ENCODE results near the gene BDH1.
"Not testable (repeated sequence)": the region's sequence is repeated elsewhere in the genome, so short reads cannot be mapped to it uniquely, and the experiment has no call there.

Gene BDH1

DNA sequence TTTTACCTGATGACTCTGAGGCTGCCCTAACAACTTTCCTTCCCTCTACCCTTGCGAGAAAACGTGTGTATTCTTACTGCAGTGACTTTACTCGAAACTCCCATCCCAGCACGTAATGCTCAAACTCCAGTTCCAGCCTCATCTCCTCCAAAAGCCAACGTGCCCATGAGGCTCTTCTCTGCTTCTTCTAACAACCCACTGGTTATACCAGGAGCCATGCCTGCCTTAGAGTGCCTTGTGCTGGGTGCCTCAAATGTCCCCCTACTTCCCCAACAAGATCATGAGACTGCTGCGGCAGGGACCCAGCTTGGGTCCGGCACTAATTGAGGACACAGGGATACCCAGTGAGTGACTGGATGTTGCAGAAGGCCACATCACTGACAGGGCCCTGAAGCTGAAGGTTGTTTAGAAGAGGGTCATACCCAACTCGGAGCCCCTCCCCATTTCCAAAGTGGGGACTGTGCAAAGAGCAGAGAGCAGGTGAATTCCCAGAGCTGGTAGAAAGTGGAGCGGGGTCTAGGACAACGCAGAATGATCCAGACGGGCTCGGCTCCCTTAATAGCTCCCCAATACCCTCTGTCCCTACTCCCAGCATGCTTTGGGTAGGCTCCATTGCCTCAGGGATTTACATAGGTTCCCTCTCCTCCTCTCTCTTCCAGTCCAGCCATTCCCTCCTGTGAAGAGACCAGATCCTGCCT, 71.4 kb downstream of the BDH1 start:
- DNase-seq: no peak

- DNase-seq: no peak
These were observed 73.8 kb downstream of the BDH1 start for GRCh38 chr3:197482001-197482400.

DNA sequence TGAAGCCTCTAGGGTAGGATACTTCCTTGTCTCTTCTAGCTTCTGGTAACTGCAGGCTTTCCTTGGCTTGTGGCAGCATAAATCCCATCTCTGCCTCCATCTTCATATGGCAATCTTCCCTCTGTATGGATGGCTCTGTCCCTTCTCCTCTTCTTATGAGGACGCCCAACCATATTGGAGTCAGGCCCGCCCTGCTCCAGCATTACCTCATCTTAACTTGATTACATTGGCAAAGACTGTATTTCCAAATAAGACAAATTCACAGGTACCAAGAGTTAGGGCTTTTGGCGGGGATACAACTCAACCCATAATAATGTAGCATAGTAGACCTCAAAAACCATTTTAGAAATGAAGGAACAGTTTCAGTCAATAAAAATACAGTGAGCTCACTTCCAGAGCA, 75.4 kb downstream of the BDH1 start:
- DNase-seq: no peak

- DNase-seq: no peak
These were observed 76.8 kb downstream of the BDH1 start for GRCh38 chr3:197478746-197479668.

DNA sequence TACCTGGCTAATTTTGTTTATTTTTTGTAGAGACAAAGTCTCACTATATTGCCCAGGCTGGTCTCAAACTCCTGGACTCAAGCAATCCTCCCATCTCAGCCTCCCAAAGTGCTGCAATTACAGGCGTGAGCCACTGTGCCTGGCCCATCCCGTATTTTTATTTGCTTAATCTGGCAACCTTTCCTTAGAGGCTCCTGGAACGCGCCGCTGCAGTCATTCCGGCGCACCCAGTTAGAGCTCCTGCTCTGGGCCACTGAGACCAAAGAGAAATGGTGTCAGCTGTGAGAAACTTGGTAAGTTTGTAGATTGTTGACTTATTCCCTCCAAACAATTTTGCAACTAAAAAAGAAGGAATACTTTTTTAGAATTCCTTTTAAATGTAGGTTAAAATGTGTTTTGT, 78.0 kb downstream of the BDH1 start:
- not testable (repeated sequence) for DNase-seq

GRCh38 chr3:197475997-197476525, 79.7 kb downstream of the BDH1 start:
- DNase-seq: no peak

- no peak for DNase-seq
These were observed 80.3 kb downstream of the BDH1 start for GRCh38 chr3:197475514-197475913.

- DNase-seq: no peak
These were observed 83.6 kb downstream of the BDH1 start for GRCh38 chr3:197472151-197472550.

- no peak for DNase-seq
These were observed 84.4 kb downstream of the BDH1 start for GRCh38 chr3:197471221-197472010.

- no peak for DNase-seq
These were observed 86.8 kb downstream of the BDH1 start for GRCh38 chr3:197468866-197469382.

GRCh38 chr3:197468167-197468566, 87.6 kb downstream of the BDH1 start:
- no peak for DNase-seq

DNA sequence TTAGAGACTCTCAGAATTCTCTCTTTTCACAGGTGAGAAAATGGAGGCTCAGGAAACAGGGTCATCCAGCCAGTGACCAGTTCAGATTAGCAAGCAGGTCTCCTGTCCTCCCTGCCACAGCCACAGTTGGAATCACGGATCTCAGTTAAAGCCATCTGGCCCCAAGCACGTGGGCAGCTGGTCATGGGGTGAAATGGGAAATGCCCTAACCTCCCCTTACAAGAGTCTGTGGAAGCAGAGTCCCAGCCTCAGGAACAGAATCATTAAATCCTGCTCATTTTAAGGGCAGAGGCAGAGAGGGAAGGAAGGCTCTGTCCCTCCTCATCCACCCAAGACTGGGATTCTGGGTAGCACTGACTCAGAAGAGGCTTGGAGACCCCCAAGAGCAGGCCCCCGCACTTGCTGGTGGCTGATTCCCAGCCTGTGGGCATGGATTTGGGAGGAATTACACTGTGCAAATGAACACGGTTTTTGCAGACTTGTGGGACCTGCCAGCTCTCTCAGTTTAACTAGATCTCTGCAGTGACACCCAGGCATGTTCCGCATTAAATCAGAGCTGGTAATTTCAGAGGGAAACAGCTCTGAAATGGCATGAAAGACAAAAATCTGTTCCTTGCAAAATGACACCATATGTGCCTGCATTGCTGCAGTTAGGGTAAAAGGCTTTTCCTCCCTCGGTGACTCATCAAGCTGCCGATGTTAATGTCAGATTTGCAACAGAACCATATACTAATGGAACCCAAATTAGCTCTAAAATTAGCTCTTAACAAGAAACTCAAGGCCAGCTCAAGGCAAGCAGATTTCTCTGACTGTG, 89.0 kb downstream of the BDH1 start:
- DNase-seq: no peak

DNA sequence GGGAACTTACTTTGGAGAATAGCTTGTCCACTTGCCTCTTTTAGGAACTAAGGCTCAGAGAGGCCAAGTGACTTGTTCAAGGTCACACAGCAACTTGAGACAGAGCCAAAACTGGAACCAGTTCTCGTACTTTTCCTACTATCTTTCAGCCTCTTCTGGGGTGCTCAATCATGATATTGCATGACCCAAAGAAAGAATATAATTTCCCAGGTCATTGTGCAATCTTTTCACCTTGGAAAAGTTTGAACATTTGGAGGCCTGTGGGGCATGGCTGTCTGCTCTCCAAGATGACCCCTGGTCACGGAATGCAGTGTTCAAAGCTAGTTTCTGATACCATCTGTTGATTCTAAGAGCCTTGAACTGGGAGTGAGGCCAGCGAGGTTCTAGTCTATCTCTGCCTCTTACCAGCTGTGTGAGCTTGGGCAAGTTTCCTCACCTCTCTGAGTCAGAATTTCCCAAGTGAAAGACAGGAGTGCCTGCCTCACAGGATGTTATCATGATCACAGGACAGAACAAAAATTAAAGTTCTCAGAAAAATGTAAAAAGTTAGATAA, 89.7 kb downstream of the BDH1 start:
- DNase-seq: no peak

DNA sequence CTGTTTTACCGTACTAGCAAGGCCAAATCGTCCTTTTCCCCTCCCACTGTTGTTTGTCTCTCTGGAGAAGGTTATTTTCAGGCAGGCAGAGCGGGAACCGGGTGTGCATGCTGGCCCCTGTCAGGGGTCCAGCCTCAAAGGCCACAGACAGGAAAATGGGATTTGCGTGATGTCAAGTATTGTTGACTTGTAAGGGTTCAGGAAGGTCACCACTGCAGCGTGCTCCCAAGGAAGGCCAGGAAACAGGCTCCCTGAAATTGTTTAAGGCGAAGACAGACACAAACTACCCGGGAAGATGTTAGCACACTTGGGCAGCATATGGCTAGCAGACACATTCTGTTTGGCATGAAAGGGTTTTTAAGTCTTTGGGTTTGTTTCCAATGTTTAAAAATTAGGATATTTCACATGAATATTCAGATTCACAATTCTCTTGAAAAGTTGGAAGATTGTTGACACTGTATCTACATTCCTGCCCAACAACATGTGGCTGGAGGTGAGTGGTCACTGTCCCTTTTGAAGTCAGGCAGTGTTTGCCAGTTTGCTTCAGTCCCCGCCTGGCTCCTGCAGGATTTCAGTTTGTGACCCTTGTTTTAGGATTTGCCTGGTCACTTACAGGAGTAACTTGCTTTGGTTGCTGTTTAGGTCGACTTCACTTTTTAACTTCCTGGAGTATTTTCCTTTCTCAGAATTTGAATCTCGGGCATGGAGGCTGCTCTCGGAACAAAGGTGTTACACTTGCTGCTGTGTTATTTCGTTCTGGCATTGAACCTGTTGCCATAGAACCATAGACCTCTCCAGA, 90.4 kb downstream of the BDH1 start:
- no peak for DNase-seq

DNA sequence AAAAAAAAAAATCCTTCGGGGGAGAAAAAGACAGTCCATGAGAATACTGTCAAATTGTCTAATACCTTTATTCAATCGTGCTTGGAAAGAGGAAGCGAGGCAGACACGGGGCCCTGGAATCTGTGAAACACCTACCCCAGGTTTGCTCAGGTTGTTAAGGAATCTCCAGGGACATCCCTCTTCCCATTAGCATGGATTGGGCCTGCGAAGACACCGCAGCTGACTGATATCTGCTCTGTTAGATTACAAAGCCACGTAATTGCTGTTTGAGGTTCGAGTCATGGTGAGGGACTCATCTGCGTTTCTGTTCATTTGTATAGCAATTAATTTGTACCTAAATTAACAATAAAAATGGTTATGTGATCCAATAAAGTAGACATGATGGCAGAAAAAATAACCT, 91.0 kb downstream of the BDH1 start:
- DNase-seq: no peak

DNA sequence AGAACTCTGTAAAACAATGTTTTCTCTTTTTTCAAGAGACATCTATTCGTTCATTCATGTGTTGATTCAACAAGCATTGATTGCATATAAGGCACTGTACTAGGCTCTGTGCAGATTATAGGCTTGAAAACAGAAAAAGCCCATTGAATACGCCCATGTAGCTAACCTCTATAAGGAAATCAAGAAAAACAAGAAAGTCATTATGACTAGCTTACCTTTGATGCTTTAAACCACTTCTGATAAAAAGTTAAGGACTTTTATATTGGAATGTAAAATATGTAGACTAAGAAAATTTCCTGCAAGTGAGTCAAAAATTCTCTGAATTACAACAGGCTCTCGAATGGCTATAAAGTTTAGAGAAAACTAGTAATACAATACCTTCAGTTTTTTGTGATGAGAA, 92.5 kb downstream of the BDH1 start:
- no peak for DNase-seq

DNA sequence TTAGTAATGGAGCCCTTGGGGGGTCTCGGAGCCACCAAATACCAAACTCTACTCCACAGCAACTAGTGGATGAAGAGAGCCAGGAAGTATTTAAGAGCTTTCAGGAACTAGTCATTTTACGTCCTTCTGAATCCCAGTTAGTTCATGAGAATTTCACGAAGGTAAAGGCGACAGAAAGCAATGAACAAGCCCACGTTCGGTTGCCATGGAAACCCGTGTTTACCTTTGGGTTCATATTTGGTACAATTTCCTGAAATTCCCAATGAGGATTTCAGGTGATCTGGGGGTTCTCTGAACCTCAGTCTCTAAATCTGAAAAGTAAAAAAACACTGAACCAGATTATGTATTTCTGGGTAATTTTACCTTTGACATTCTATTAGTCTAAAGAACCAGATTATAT, 93.0 kb downstream of the BDH1 start:
- no peak for DNase-seq

- DNase-seq: no peak
These were observed 95.1 kb downstream of the BDH1 start for GRCh38 chr3:197460639-197461038.

- DNase-seq: no peak
These were observed 95.8 kb downstream of the BDH1 start for GRCh38 chr3:197460002-197460401.
